GM18951 (cell line): ENCODE data around the gene ARL14EP.

Experiments used
- POLR2A ChIP-seq: IDR thresholded peaks from 4 replicates; pipeline ENCODE4 v1.6.1; 2011; ENCODE audit warnings: mild to moderate bottlenecking; ENCODE audit not compliant: insufficient read length, insufficient read depth; ENCODE audit errors: extremely low read depth
- in situ Hi-C: fragments of 300-500 bp; cut with MboI; formaldehyde crosslinking; loops from one replicate; pipeline ENCODE4 v1.12.0; 2022; ENCODE audit warnings: low sequenced_read_pairs, mixed read lengths, inconsistent platforms; ENCODE audit not compliant: unreplicated experiment

Gene ARL14EP

GRCh38 chr11:30311189-30311588, 11.7 kb upstream of the ARL14EP start:
- no peak for TF ChIP-seq POLR2A
- in situ Hi-C loops, result no loop called here

GRCh38 chr11:30312243-30312642, 10.7 kb upstream of the ARL14EP start:
- in situ Hi-C loops, result no loop called here
- TF ChIP-seq POLR2A, result no peak

- in situ Hi-C loops, result no loop called here
- TF ChIP-seq POLR2A, result no peak
Observed at GRCh38 chr11:30313580-30313979, 9.3 kb upstream of the ARL14EP start.

- in situ Hi-C loops, result no loop called here
- no peak for TF ChIP-seq POLR2A
Observed at GRCh38 chr11:30314625-30315024, 8.3 kb upstream of the ARL14EP start.

GRCh38 chr11:30316237-30316636, 6.7 kb upstream of the ARL14EP start:
- no peak for TF ChIP-seq POLR2A
- in situ Hi-C loops, result no loop called here

GRCh38 chr11:30317030-30317429, 5.9 kb upstream of the ARL14EP start:
- in situ Hi-C loops, result no loop called here
- no peak for TF ChIP-seq POLR2A

- no peak for TF ChIP-seq POLR2A
- in situ Hi-C loops, result no loop called here
Observed at GRCh38 chr11:30321321-30321720, 1.6 kb upstream of the ARL14EP start.

- no peak for TF ChIP-seq POLR2A
- in situ Hi-C loops, result no loop called here
Observed at GRCh38 chr11:30322191-30322590, 713 bp upstream of the ARL14EP start.

GRCh38 chr11:30326114-30326778, 3.3 kb downstream of the ARL14EP start:
- in situ Hi-C loops, result no loop called here
- TF ChIP-seq POLR2A, result no peak

- in situ Hi-C loops, result no loop called here
- TF ChIP-seq POLR2A, result no peak
Observed at GRCh38 chr11:30326906-30327305, 4.0 kb downstream of the ARL14EP start.

GRCh38 chr11:30328681-30329080, 5.8 kb downstream of the ARL14EP start:
- no peak for TF ChIP-seq POLR2A
- in situ Hi-C loops, result no loop called here

GRCh38 chr11:30329150-30329940, 6.4 kb downstream of the ARL14EP start:
- in situ Hi-C loops, result no loop called here
- no peak for TF ChIP-seq POLR2A

- in situ Hi-C loops, result no loop called here
- no peak for TF ChIP-seq POLR2A
Observed at GRCh38 chr11:30333405-30333804, 10.5 kb downstream of the ARL14EP start.

GRCh38 chr11:30342736-30343166, 19.8 kb downstream of the ARL14EP start:
- TF ChIP-seq POLR2A, result no peak
- in situ Hi-C loops, result no loop called here
